Measurements from ENCODE around the gene S100A10. TPM values are rescaled to one million over a fixed set of nuclear protein-coding genes. Genes with fewer than 3 reads are reported as not detected.
A peak's percentile ranks its signal among the peaks of the same experiment; 100 is the strongest.

Gene S100A10
- polyA plus RNA-seq, 3 donors = 227 to 239 (median 228) TPM

DNA sequence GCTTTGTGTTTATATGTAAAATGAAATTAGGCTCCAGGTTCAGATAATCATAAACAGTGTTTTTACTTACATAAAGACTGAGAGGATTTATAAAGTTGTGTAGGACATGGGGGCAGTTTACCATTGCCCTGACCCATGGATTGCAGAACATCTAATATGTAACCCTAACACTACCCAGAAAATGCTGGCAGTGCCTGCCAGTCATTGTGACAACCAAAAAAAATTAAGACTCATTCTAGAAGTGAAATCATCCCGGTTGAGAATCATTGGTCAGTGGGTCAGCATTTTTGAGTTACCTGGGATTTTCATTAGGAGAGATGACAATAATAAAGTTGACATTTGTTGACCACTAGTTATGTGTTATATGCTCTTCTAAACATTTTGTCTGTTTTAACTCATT is 53.1 kb downstream of the S100A10 start:
- no peak for DNase-seq (ENCODE audit: low read depth in 3 of 3, low spot score in 2 of 3)

DNA sequence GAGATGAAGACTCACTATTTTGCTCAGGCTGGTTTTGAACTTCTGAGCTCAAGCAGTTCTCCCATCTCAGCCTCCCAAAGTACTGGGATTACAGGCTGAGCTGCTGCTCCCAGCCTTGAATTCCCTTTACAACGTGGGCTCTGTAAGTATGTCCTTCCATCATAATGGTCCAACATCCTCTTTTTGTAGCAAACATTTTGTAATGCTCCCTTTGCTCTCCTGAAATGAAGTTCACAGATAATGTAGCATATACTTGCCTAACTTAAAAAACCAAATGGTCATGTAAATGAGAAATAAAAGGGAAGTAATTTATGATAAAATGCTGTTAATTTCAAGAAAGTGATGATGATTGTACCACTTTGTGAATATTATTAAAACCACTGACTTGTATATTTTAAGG is 53.9 kb downstream of the S100A10 start:
- DNase-seq (ENCODE audit: low read depth in 3 of 3, low spot score in 2 of 3) = no peak

DNA sequence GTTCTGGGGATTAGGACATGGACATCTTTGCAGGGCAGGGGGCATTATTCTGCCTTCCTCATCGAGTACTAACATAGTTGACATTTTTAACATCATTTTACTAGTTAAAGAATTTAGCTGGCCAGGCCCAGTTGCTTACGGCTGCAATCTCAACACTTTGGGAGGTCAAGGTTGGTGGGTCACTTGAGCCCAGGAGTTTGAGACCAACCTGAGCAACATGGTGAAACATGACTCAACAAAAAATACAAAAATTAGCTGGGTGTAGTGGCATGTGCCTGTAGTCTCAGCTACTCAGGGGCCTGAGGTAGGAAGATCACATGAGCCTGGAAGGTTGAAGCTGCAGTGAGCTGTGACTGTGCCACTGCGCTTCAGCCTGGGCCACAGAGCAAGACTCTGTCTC is 54.5 kb downstream of the S100A10 start:
- no peak for DNase-seq (ENCODE audit: low read depth in 3 of 3, low spot score in 2 of 3)

DNA sequence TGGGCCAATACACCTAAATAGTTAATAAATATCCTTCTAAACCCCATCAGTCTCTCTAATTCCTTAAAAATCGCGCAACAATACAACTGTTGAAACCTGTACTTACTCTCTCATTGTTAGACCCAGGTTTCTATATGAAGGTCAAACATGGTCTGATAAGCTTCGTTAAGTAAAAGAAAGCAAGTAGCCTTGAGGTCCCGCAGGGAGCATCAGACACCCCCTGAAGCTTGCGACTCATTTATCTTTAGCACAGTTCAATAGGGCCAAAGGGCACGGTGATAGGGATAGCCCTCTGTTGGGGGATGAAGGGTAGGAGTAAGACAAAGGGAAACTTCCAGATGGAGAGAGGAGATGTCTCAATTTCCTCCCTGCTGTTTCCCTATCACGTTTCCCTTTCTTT is 57.0 kb downstream of the S100A10 start:
- no peak for DNase-seq (ENCODE audit: low read depth in 3 of 3, low spot score in 2 of 3)

DNA sequence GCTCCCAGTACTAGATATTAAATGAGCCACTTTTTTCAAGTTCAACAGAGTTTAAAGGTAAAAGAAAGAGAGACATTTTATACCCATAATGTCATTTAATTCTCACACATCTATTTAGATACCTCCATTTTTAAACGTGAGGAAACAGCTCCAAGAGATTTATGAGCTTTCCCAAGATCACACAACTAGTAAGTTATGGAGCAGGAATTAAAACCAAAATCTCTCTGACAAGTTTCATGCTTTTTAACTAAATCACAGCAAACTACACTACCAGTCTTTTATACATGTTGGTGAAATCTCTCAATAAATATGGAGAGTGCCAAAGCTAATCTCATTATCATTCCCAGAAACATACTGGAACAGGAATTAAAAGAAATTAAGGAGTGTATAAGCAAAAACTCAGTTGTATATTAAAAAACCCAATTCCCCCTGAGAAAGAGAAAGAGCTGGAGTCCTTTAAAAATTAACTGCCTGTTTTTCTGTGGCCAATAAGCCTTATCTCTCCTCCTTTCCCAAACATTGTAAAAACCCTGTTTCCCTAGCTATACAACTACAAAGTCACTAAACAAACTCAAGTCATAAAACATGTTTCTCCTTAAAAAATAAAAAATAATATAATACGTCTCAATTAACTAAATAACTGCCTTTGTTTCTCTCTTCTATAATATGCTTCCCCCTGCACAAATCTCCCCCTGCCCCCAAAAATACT is 57.6 kb downstream of the S100A10 start:
- DNase-seq (ENCODE audit: low read depth in 3 of 3, low spot score in 2 of 3) = no peak

DNA sequence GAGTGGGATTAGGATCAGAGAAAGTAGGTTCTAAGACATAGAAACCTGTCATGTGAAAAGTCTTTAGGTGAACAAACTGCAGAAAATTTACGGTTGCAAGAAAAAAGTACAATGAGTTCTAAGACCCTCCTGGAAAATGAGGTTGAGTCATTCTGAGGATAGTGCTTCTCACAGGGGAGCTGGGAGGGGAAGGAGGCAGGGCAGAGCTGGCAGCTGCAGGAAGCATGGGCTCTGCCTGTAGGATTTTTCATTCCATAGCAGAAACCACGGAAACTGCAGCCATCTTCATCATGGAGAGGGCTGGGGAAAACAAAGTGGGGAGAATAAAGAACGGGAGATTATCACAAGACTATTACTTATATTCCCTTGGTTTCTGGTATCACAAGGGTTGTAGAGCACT is 58.5 kb downstream of the S100A10 start:
- no peak for DNase-seq (ENCODE audit: low read depth in 3 of 3, low spot score in 2 of 3)

DNA sequence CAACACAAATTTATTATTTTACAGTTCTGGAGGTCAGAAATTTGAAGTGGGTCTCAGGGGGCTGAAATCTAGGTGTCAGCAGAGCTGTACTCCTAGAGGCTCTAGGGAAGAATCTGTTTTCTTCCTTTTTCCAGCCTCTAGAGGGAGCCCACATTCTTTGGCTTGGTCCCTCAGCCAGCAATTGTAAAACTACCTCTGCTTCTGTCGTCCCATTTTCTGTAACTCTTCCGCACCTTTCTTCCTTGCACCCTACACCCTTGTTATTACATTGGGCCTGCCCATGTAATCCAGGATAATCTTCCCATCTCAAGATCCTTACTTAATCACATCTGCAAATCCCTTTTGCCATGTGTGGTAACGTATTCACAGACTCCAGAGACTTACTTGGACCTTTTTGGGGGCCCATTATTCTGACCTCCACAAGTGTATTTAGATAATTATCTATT is 59.6 kb downstream of the S100A10 start:
- peak in 1 of 3 donors; percentile 49 for DNase-seq (ENCODE audit: low read depth in 3 of 3, low spot score in 2 of 3)

Other genes starting within 250 kb of the S100A10 start
- gene MRPL9, start 230.4 kb downstream of the S100A10 start, polyA plus RNA-seq (ENCODE audit: insufficient read length in 3 of 3) = 100 to 1,000 TPM; 115 to 123 (median 119) TPM
- 1 to 10 TPM; 8.8 to 9.1 (median 9.1) TPM for gene TDRKH, start 203.4 kb downstream of the S100A10 start, polyA plus RNA-seq (ENCODE audit: insufficient read length in 3 of 3)
- under 1 TPM in 2 of 3 donors, not detected in 1; 0.04 TPM for gene LINGO4, start 188.4 kb downstream of the S100A10 start, polyA plus RNA-seq (ENCODE audit: insufficient read length in 3 of 3)
- 1 to 10 TPM in 2 of 3 donors, under 1 TPM in 1; 0.83 to 1.5 (median 1.3) TPM for gene RORC, start 162.1 kb downstream of the S100A10 start, polyA plus RNA-seq (ENCODE audit: insufficient read length in 3 of 3)
- under 1 TPM in 2 of 3 donors, not detected in 1; 0.10 TPM for gene C2CD4D, start 154.0 kb downstream of the S100A10 start, polyA plus RNA-seq (ENCODE audit: insufficient read length in 3 of 3)
- gene THEM5, start 140.1 kb downstream of the S100A10 start, polyA plus RNA-seq (ENCODE audit: insufficient read length in 3 of 3) = under 1 TPM; 0.29 to 0.49 (median 0.44) TPM
- 10 to 100 TPM; 20.9 to 22.1 (median 21.8) TPM for gene THEM4, start 84.3 kb downstream of the S100A10 start, polyA plus RNA-seq (ENCODE audit: insufficient read length in 3 of 3)
- gene S100A11, start 43.1 kb upstream of the S100A10 start, polyA plus RNA-seq (ENCODE audit: insufficient read length in 3 of 3) = 100 to 1,000 TPM; 231 to 297 (median 273) TPM
- not detected for gene TCHHL1, start 95.2 kb upstream of the S100A10 start, polyA plus RNA-seq (ENCODE audit: insufficient read length in 3 of 3)
- under 1 TPM; 0.03 to 0.06 (median 0.03) TPM for gene TCHH, start 121.6 kb upstream of the S100A10 start, polyA plus RNA-seq (ENCODE audit: insufficient read length in 3 of 3)
- gene RPTN, start 165.4 kb upstream of the S100A10 start, polyA plus RNA-seq (ENCODE audit: insufficient read length in 3 of 3) = not detected
- 1 to 10 TPM in 1 of 3 donors, under 1 TPM in 2; 0.19 to 1.0 (median 0.81) TPM for gene HRNR, start 230.3 kb upstream of the S100A10 start, polyA plus RNA-seq (ENCODE audit: insufficient read length in 3 of 3)